HL-60 (cell line): ENCODE results near the gene EID3.

ENCODE experiments used
- CTCF ChIP-seq: IDR thresholded peaks from one replicate; pipeline ENCODE4 v1.5.1; 2011; ENCODE audit warnings: low read length, control low read depth, inconsistent platforms; ENCODE audit not compliant: insufficient read depth
- GABPA ChIP-seq: IDR thresholded peaks from 2 replicates; pipeline ENCODE4 v1.6.1; 2012; ENCODE audit warnings: low read depth
- POLR2AphosphoS5 ChIP-seq: IDR thresholded peaks from 2 replicates; pipeline ENCODE4 v1.6.1; 2012; ENCODE audit warnings: low read depth
- REST ChIP-seq: IDR thresholded peaks from 2 replicates; pipeline ENCODE4 v1.6.1; 2012; ENCODE audit warnings: low read depth; ENCODE audit not compliant: insufficient replicate concordance
- SPI1 ChIP-seq: IDR thresholded peaks from 2 replicates; pipeline ENCODE4 v1.6.1; 2012; ENCODE audit warnings: low read depth, mild to moderate bottlenecking, borderline replicate concordance

GRCh38 chr12:104281636-104282035, 21.9 kb upstream of the EID3 start:
- no peak for TF ChIP-seq CTCF
- no peak for TF ChIP-seq POLR2AphosphoS5
- no peak for TF ChIP-seq SPI1
- no peak for TF ChIP-seq REST
- no peak for TF ChIP-seq GABPA
